CD14-positive monocyte (primary cell): ENCODE measurements around the gene TOMM22. TPM values are rescaled to one million over a fixed set of nuclear protein-coding genes. Genes with fewer than 3 reads are reported as not detected.

Source experiments
- DNase-seq, 3 donors: peaks; one replicate each; pipeline ENCODE4 v3.0.0-alpha.2; 2011 to 2022
- H2AFZ ChIP-seq: 2 replicates; pipeline ENCODE4 v1.6.0; 2012; ENCODE audit warnings: mild to moderate bottlenecking, low read depth, low read length, inconsistent platforms; ENCODE audit not compliant: insufficient read depth, poor library complexity, severe bottlenecking
- H3K27ac ChIP-seq, 2 donors: 1 replicate in 1 of 2; 2 replicates in 1 of 2; pipeline ENCODE4 v1.5.1; 2012 to 2013; ENCODE audit warnings: low read length in 2 of 2, control low read depth in 1 of 2, inconsistent platforms in 1 of 2, low read depth in 1 of 2, mild to moderate bottlenecking in 1 of 2
- H3K27me3 ChIP-seq, 2 donors: one replicate each; pipeline versions ENCODE4 v1.6.0 to v1.6.1; 2011 to 2013; ENCODE audit warnings: low read length in 2 of 2; ENCODE audit not compliant: control insufficient read depth in 2 of 2, insufficient read depth in 2 of 2
- H3K36me3 ChIP-seq, 2 donors: replicated peaks in 1 of 2; 1 replicate in 1 of 2; 2 replicates in 1 of 2; pipeline versions ENCODE4 v1.5.1 to v1.6.1; 2012 to 2013; ENCODE audit warnings: low read length in 2 of 2, control low read depth in 1 of 2, inconsistent platforms in 1 of 2, mild to moderate bottlenecking in 1 of 2; ENCODE audit not compliant: insufficient read depth in 2 of 2, control insufficient read depth in 1 of 2
- H3K4me1 ChIP-seq, 2 donors: 1 replicate in 1 of 2; 2 replicates in 1 of 2; pipeline versions ENCODE4 v1.5.1 to v1.6.1; 2012 to 2013; ENCODE audit warnings: low read length in 2 of 2, control low read depth in 1 of 2, inconsistent platforms in 1 of 2, mild to moderate bottlenecking in 1 of 2, moderate library complexity in 1 of 2; ENCODE audit not compliant: insufficient read depth in 2 of 2, control insufficient read depth in 1 of 2
- H3K4me2 ChIP-seq: replicated peaks from 2 replicates; pipeline ENCODE3; 2012; ENCODE audit warnings: low read length, moderate library complexity, mild to moderate bottlenecking; ENCODE audit not compliant: poor library complexity, severe bottlenecking; ENCODE audit errors: extremely low read depth
- H3K4me3 ChIP-seq, 3 experiments: fragments of 200-600 bp in 1 of 3; sonication (generic) in 1 of 3; replicated peaks in 1 of 3; 1 replicate in 2 of 3; 2 replicates in 1 of 3; pipeline ENCODE4 v1.5.1; 2011 to 2013; ENCODE audit warnings: low read length in 3 of 3, mild to moderate bottlenecking in 3 of 3, control low read depth in 2 of 3, low read depth in 2 of 3, inconsistent platforms in 1 of 3, moderate library complexity in 1 of 3
- H3K79me2 ChIP-seq: 2 replicates; pipeline ENCODE4 v1.6.0; 2012; ENCODE audit warnings: mild to moderate bottlenecking, control low read depth, inconsistent platforms, low read length, moderate library complexity; ENCODE audit not compliant: insufficient read depth
- H3K9ac ChIP-seq: 2 replicates; pipeline ENCODE4 v1.6.0; 2017; ENCODE audit warnings: low read length, mild to moderate bottlenecking; ENCODE audit not compliant: insufficient read depth, poor library complexity, severe bottlenecking
- H3K9me3 ChIP-seq, 2 donors: replicated peaks in 1 of 2; 1 replicate in 1 of 2; 2 replicates in 1 of 2; pipeline versions ENCODE4 v1.5.1 to v1.6.1; 2012 to 2013; ENCODE audit warnings: low read length in 2 of 2, control low read depth in 1 of 2; ENCODE audit not compliant: control insufficient read depth in 1 of 2, insufficient read depth in 1 of 2
- H4K20me1 ChIP-seq: 2 replicates; pipeline ENCODE4 v1.6.0; 2012; ENCODE audit warnings: mild to moderate bottlenecking, low read length, control low read depth, moderate library complexity; ENCODE audit not compliant: insufficient read depth
- H3K27ac Mint-ChIP-seq, 7 donors: one replicate each; pipeline ENCODE4 v1.8.0; 2020; ENCODE audit warnings: mild to moderate bottlenecking in 7 of 7, mixed read lengths in 7 of 7, moderate library complexity in 6 of 7, inconsistent platforms in 2 of 7
- H3K27me3 Mint-ChIP-seq, 3 donors: one replicate each; pipeline ENCODE4 v1.8.0; 2021 to 2022; ENCODE audit warnings: low read depth in 3 of 3, mild to moderate bottlenecking in 3 of 3, mixed read lengths in 3 of 3, moderate library complexity in 3 of 3, inconsistent platforms in 1 of 3
- H3K36me3 Mint-ChIP-seq, 2 donors: one replicate each; pipeline ENCODE4 v1.8.0; 2020; ENCODE audit warnings: mixed read lengths in 2 of 2, inconsistent platforms in 1 of 2, mild to moderate bottlenecking in 1 of 2
- H3K4me1 Mint-ChIP-seq: one replicate; pipeline ENCODE4 v1.8.0; 2020; ENCODE audit warnings: mild to moderate bottlenecking, mixed read lengths
- H3K4me3 Mint-ChIP-seq, 2 donors: one replicate each; pipeline ENCODE4 v1.8.0; 2020; ENCODE audit warnings: mild to moderate bottlenecking in 2 of 2, mixed read lengths in 2 of 2, moderate library complexity in 1 of 2
- H3K9me3 Mint-ChIP-seq, 7 donors: one replicate each; pipeline ENCODE4 v1.8.0; 2020 to 2022; ENCODE audit warnings: mixed read lengths in 7 of 7, mild to moderate bottlenecking in 6 of 7, moderate library complexity in 6 of 7, inconsistent platforms in 2 of 7
- CTCF ChIP-seq: fragments of 200-600 bp; IDR thresholded peaks from one replicate; pipeline ENCODE4 v1.8.0; 2022; ENCODE audit warnings: antibody characterized with exemption, mild to moderate bottlenecking
- WGBS: methylation state at CpG from one replicate; pipeline ENCODE4 v1.1.5; 2013; ENCODE audit warnings: missing lambda C conversion rate; ENCODE audit not compliant: insufficient coverage; 5-methylcytosine and 5-hydroxymethylcytosine counted together
- intact Hi-C, 2 donors: fragments of 100-400 bp; cut with micrococcal nuclease; formaldehyde crosslinking; loops; one replicate each; pipeline versions ENCODE4 v1.15.0 to v1.15.1; 2023
- polyA plus RNA-seq, 3 donors: library from polyadenylated mRNA; depleted of rRNA in 1 of 3; unstranded in 2 of 3; stranded (reverse) in 1 of 3; fragments of 300-500 nt in 2 of 3; fragments of >200 nt in 1 of 3; fragmentation: Illumina TruSeq in 2 of 3; gene quantifications; 1 replicate in 2 of 3; 2 replicates in 1 of 3; pipeline ENCODE4 v1.2.3, GENCODE V29; 2012 to 2021

The TOMM22 gene
- polyA plus RNA-seq, 3 donors: 31.9 to 71.4 (median 58.0) TPM

DNA sequence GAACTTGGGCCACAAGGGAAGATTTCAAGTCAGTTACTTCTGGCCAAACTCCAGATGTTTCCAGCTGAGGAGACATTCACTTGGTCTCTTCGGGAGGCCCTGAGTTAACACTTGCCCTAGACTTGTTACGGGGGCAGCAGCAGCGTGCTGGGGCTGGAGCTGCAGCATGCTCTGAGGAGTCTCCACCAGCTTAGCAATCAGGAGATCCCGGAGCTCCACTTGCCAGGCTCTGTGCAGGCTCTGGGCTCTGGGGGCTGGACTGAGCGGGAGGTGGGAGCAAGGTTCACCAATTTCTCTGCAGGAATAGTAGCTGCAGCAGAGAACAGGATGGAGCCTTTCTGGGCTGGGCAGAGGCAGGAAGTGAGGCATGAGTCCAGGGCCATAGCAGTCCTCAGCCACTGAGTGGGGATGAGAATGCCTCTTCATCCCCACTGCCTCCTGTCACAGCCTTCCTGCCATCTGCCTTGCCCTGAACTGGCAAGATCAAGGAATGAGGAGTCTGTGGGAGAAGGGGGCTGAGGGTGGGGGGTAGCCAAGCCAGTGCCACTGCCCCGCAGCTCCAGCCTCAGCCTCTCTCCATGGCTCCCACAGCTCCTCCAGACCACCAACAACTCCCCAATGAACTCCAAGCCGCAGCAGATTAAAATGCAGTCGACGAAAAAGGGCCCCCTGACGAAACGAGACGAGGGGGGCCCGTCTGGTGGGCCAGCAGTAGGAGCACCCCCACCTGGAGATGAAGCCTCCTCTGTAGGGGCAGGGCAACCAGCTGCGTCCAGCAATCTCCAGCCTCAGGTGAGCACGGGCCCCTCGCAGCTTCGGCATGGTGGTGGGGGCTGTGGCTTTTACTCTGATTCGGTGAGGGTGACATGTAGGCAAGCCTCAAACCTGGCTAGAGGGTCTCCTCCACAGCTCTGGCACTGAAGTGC lies 47.4 kb downstream of the TOMM22 start:
- peaks cover 0 to 3% (median 0%) of the 10 kb centered on the region in 3 donors for H3K27me3 Mint-ChIP-seq
- H3K27ac Mint-ChIP-seq: no peak overlapping the region
- Histone ChIP-seq H3K4me1 (no peaks in the 10 kb centered on the region), H3K9me3 (no peaks in the 10 kb centered on the region), H3K4me3 (no peak overlapping the region), H3K9ac (no peak overlapping the region), H4K20me1 (peaks cover 92% of the 10 kb centered on the region), H2AFZ (no peak overlapping the region), H3K79me2 (no peaks in the 10 kb centered on the region), H3K27ac (no peak overlapping the region), H3K36me3 (peaks cover 74 to 91% of the 10 kb centered on the region in 2 donors), H3K4me2 (no peak overlapping the region), H3K27me3 (no peaks in the 10 kb centered on the region)
- H3K4me1 Mint-ChIP-seq: peaks cover 5% of the 10 kb centered on the region
- intact Hi-C loops: no loop called here
- 98% methylated on average over 15 of the region's 18 CpGs for WGBS
- no peak for DNase-seq
- no peaks in the 10 kb centered on the region for H3K9me3 Mint-ChIP-seq
- no peak for TF ChIP-seq CTCF
- H3K4me3 Mint-ChIP-seq: no peak overlapping the region
- H3K36me3 Mint-ChIP-seq: peaks cover 77 to 88% of the 10 kb centered on the region in 2 donors

- Histone ChIP-seq H3K79me2 (no peaks in the 10 kb centered on the region), H3K4me3 (no peak overlapping the region), H3K4me2 (no peak overlapping the region), H4K20me1 (peaks cover 99% of the 10 kb centered on the region), H3K9ac (no peak overlapping the region), H3K27me3 (no peaks in the 10 kb centered on the region), H3K4me1 (no peaks in the 10 kb centered on the region), H3K27ac (no peak overlapping the region), H3K36me3 (peaks cover 75 to 91% of the 10 kb centered on the region in 2 donors), H2AFZ (no peak overlapping the region), H3K9me3 (no peaks in the 10 kb centered on the region)
- Mint-ChIP-seq H3K27me3 (peaks cover 0 to 3% (median 0%) of the 10 kb centered on the region in 3 donors), H3K36me3 (peaks cover 74 to 88% of the 10 kb centered on the region in 2 donors), H3K4me1 (peaks cover 8% of the 10 kb centered on the region), H3K9me3 (no peaks in the 10 kb centered on the region), H3K4me3 (no peak overlapping the region), H3K27ac (peak overlapping the region in 3 of 7 donors; percentile 38 to 74 (median 66))
- DNase-seq: no peak
- TF ChIP-seq CTCF: no peak
- 86% methylated on average over 4 of the region's 6 CpGs for WGBS
- intact Hi-C loops: no loop called here
These were observed 48.2 kb downstream of the TOMM22 start for GRCh38 chr22:38729946-38730345.
